ENCODE measurements around the gene SYT2.
A peak's percentile ranks its signal among the peaks of the same experiment; 100 is the strongest.

Gene SYT2

DNA sequence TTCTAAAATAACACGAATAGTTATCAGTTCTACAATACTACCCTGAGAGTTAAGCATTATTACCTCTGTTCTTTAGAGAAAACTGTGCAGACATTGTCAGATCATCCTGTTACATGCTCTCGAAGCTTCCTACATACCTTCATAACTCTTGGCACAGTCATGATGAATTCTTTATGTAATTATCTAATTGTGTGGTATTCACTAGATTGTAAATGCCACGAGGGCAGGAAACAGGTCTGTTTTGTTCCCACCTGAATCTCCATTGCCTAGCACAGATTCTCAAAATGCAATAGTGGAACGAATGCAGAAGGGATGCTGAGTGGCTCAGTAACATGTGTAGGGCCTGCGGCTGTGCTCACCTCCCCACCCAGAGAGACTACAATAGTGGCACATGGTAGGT lies 3.4 kb downstream of the SYT2 start:
- Histone ChIP-seq H3K27ac (ENCODE audit: insufficient read depth, low read length, poor library complexity, severe bottlenecking) (no peak overlapping the region), H3K9me3 (ENCODE audit: control insufficient read depth, low read length) (no peaks in the 10 kb centered on the region), H3K4me1 (ENCODE audit: control insufficient read depth, insufficient read depth, low read length, poor library complexity, severe bottlenecking) (peaks cover 4% of the 10 kb centered on the region), H3K36me3 (ENCODE audit: control insufficient read depth, insufficient read depth, low read length) (no peaks in the 10 kb centered on the region), H3K27me3 (replicated peaks; ENCODE audit: control insufficient read depth, insufficient read depth, low read length, poor library complexity, severe bottlenecking) (peaks cover 27% of the 10 kb centered on the region), H3K4me3 (ENCODE audit: insufficient read depth, low read depth, low read length, poor library complexity, severe bottlenecking) (no peak overlapping the region)
- DNase-seq: no peak

- Histone ChIP-seq H3K4me3 (ENCODE audit: insufficient read depth, low read depth, low read length, poor library complexity, severe bottlenecking) (no peak overlapping the region), H3K36me3 (ENCODE audit: control insufficient read depth, insufficient read depth, low read length) (no peaks in the 10 kb centered on the region), H3K4me1 (ENCODE audit: control insufficient read depth, insufficient read depth, low read length, poor library complexity, severe bottlenecking) (no peaks in the 10 kb centered on the region), H3K27ac (ENCODE audit: insufficient read depth, low read length, poor library complexity, severe bottlenecking) (no peak overlapping the region), H3K9me3 (ENCODE audit: control insufficient read depth, low read length) (no peaks in the 10 kb centered on the region), H3K27me3 (replicated peaks; ENCODE audit: control insufficient read depth, insufficient read depth, low read length, poor library complexity, severe bottlenecking) (peaks cover 10% of the 10 kb centered on the region)
- DNase-seq: no peak
Measured at GRCh38 chr1:202704601-202705000, 5.7 kb downstream of the SYT2 start.

DNA sequence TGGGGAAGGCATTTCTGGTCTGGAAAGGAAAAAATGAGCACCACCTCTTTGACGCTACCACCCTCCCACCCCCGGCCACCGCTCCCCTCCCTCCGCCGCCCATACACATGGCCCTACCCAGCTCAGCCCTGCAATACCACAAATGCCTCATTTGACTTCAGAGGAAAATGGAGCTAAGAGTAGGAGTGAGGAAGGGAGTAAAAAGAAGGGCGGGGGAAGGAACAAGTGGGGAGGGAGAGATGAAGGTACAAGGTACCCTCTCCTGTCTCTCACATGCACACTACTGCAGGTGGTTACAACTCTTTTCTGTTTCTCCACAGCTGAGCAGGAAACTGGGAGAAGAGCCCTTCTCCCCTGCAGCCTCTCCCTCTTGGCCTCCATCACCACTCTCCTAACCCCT lies 7.1 kb downstream of the SYT2 start:
- Histone ChIP-seq H3K4me1 (ENCODE audit: control insufficient read depth, insufficient read depth, low read length, poor library complexity, severe bottlenecking) (no peaks in the 10 kb centered on the region), H3K27me3 (replicated peaks; ENCODE audit: control insufficient read depth, insufficient read depth, low read length, poor library complexity, severe bottlenecking) (no peaks in the 10 kb centered on the region), H3K4me3 (ENCODE audit: insufficient read depth, low read depth, low read length, poor library complexity, severe bottlenecking) (no peak overlapping the region), H3K27ac (ENCODE audit: insufficient read depth, low read length, poor library complexity, severe bottlenecking) (no peak overlapping the region), H3K36me3 (ENCODE audit: control insufficient read depth, insufficient read depth, low read length) (no peaks in the 10 kb centered on the region), H3K9me3 (ENCODE audit: control insufficient read depth, low read length) (no peaks in the 10 kb centered on the region)
- DNase-seq: no peak

DNA sequence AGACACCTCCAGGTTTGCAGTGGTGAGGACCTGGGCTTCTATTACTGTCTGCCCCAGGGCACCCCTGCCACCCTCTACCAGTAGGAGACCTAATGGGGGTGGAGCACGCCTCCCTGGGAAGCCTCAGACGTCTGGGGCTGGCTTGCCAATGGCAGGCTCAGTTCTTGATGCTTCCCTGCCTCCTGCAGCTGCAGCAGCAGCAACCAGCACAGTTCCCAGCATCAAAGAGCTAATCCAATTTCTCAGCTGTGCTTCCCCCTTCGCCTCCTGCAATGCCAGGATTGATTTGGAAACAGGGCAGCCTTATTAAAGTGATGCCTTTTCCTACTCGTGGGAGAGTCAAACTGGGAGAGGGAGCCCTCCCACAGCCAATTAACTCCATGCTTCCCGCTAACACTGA lies 8.2 kb downstream of the SYT2 start:
- Histone ChIP-seq H3K36me3 (ENCODE audit: control insufficient read depth, insufficient read depth, low read length) (no peaks in the 10 kb centered on the region), H3K9me3 (ENCODE audit: control insufficient read depth, low read length) (no peaks in the 10 kb centered on the region), H3K4me3 (ENCODE audit: insufficient read depth, low read depth, low read length, poor library complexity, severe bottlenecking) (no peak overlapping the region), H3K4me1 (ENCODE audit: control insufficient read depth, insufficient read depth, low read length, poor library complexity, severe bottlenecking) (no peaks in the 10 kb centered on the region), H3K27ac (ENCODE audit: insufficient read depth, low read length, poor library complexity, severe bottlenecking) (no peak overlapping the region), H3K27me3 (replicated peaks; ENCODE audit: control insufficient read depth, insufficient read depth, low read length, poor library complexity, severe bottlenecking) (peaks cover 2% of the 10 kb centered on the region)
- DNase-seq: no peak

DNA sequence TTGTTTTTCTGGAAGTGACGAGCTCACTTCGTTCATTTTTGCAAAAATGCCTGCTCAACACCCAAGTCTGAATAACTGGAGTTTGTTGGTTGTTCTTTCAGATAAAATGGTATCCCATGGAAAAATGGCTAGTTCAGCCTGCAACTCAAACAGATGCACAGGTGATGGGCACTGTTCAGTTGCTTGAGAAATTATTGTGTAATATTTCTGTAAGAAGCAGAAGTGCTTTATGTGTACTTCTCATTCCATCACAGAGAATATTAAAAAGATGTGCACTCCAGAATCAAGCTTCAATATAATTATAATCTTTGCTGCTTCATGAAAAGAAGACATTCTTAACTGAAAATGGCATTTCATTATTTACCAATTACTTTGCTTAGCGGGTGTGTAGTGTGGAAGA lies 9.1 kb downstream of the SYT2 start:
- Histone ChIP-seq H3K27me3 (replicated peaks; ENCODE audit: control insufficient read depth, insufficient read depth, low read length, poor library complexity, severe bottlenecking) (peaks cover 4% of the 10 kb centered on the region), H3K4me1 (ENCODE audit: control insufficient read depth, insufficient read depth, low read length, poor library complexity, severe bottlenecking) (no peaks in the 10 kb centered on the region), H3K36me3 (ENCODE audit: control insufficient read depth, insufficient read depth, low read length) (no peaks in the 10 kb centered on the region)

GRCh38 chr1:202700061-202700460 lies 10.2 kb downstream of the SYT2 start:
- no peak for DNase-seq
- Histone ChIP-seq H3K27me3 (replicated peaks; ENCODE audit: control insufficient read depth, insufficient read depth, low read length, poor library complexity, severe bottlenecking) (peaks cover 4% of the 10 kb centered on the region), H3K27ac (ENCODE audit: insufficient read depth, low read length, poor library complexity, severe bottlenecking) (no peak overlapping the region)

More for the DNA sequence above, 9.1 kb downstream of the SYT2 start:
- no peak overlapping the region for H3K27ac ChIP-seq (ENCODE audit: insufficient read depth, low read length, poor library complexity, severe bottlenecking)
- DNase-seq: no peak
- H3K4me3 ChIP-seq (ENCODE audit: insufficient read depth, low read depth, low read length, poor library complexity, severe bottlenecking): no peak overlapping the region
- H3K9me3 ChIP-seq (ENCODE audit: control insufficient read depth, low read length): no peaks in the 10 kb centered on the region

DNA sequence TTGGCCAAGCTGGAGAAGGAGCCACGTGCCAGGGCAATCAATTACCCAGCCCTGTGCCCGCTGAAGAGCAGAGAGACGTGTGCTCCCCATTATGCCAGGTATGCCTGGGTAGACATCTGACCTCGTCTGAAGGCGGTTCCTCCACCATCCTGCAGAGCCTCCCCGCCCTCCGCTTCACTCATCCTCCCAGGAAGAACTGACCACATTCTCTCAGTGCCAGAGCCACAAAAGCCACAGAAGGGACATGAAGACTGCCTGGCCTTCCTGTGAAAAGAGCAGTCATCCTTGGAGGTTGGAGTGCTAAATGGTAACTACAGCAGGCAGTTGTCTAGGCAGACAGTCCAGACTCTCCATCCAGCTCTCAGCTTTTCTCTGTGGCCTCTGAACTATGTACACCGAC lies 12.0 kb downstream of the SYT2 start:
- Histone ChIP-seq H3K27ac (ENCODE audit: insufficient read depth, low read length, poor library complexity, severe bottlenecking) (no peak overlapping the region), H3K4me3 (ENCODE audit: insufficient read depth, low read depth, low read length, poor library complexity, severe bottlenecking) (no peak overlapping the region), H3K4me1 (ENCODE audit: control insufficient read depth, insufficient read depth, low read length, poor library complexity, severe bottlenecking) (no peaks in the 10 kb centered on the region), H3K36me3 (ENCODE audit: control insufficient read depth, insufficient read depth, low read length) (no peaks in the 10 kb centered on the region), H3K9me3 (ENCODE audit: control insufficient read depth, low read length) (no peaks in the 10 kb centered on the region), H3K27me3 (replicated peaks; ENCODE audit: control insufficient read depth, insufficient read depth, low read length, poor library complexity, severe bottlenecking) (peaks cover 4% of the 10 kb centered on the region)
- DNase-seq: no peak

More at GRCh38 chr1:202700061-202700460, 10.2 kb downstream of the SYT2 start:
- H3K4me3 ChIP-seq (ENCODE audit: insufficient read depth, low read depth, low read length, poor library complexity, severe bottlenecking): no peak overlapping the region
- no peaks in the 10 kb centered on the region for H3K9me3 ChIP-seq (ENCODE audit: control insufficient read depth, low read length)
- no peaks in the 10 kb centered on the region for H3K36me3 ChIP-seq (ENCODE audit: control insufficient read depth, insufficient read depth, low read length)
- H3K4me1 ChIP-seq (ENCODE audit: control insufficient read depth, insufficient read depth, low read length, poor library complexity, severe bottlenecking): no peaks in the 10 kb centered on the region

DNA sequence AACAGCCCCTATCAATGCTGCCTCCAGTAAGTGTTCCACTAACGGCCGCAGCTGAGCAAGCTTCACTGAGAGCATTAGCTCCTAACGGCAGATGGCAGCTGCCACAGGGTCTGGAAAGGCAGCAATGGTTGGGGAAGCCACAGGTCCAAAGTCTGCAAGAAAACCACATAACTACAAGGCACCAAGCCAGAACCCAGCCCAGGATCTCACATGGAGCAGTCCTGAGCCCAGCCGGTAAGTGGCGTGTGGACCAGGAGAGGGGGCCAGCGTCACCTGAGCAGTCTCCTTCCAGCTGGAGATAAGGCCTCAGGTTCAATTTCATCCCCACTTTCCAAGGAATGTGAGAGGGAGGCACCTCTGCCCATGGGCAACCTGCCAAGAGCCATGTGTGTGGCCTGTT lies 13.2 kb downstream of the SYT2 start:
- Histone ChIP-seq H3K27ac (ENCODE audit: insufficient read depth, low read length, poor library complexity, severe bottlenecking) (no peak overlapping the region), H3K36me3 (ENCODE audit: control insufficient read depth, insufficient read depth, low read length) (no peaks in the 10 kb centered on the region), H3K4me3 (ENCODE audit: insufficient read depth, low read depth, low read length, poor library complexity, severe bottlenecking) (no peak overlapping the region), H3K9me3 (ENCODE audit: control insufficient read depth, low read length) (no peaks in the 10 kb centered on the region), H3K27me3 (replicated peaks; ENCODE audit: control insufficient read depth, insufficient read depth, low read length, poor library complexity, severe bottlenecking) (peaks cover 4% of the 10 kb centered on the region), H3K4me1 (ENCODE audit: control insufficient read depth, insufficient read depth, low read length, poor library complexity, severe bottlenecking) (no peaks in the 10 kb centered on the region)
- DNase-seq: no peak

DNA sequence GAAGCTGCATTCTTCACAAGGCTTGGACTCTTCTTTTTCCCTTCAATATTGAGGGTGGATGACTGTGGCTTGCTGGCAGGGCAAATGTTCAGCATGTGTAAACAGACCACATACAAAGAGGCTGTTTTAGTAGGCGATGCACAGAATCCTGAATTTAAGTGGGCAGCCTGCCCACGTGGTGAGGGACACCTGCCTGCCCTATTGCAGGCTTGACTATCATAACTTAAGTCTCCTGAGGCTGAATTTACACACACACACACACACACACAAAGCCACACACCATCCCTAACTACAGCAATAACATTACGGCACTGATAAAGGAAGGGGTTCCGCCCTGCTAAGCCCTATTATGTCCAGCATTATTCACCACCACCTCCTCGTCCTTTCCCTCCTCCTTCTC lies 15.9 kb downstream of the SYT2 start:
- Histone ChIP-seq H3K9me3 (ENCODE audit: control insufficient read depth, low read length) (no peaks in the 10 kb centered on the region), H3K4me3 (ENCODE audit: insufficient read depth, low read depth, low read length, poor library complexity, severe bottlenecking) (no peak overlapping the region), H3K36me3 (ENCODE audit: control insufficient read depth, insufficient read depth, low read length) (no peaks in the 10 kb centered on the region), H3K27ac (ENCODE audit: insufficient read depth, low read length, poor library complexity, severe bottlenecking) (no peak overlapping the region), H3K4me1 (ENCODE audit: control insufficient read depth, insufficient read depth, low read length, poor library complexity, severe bottlenecking) (no peaks in the 10 kb centered on the region), H3K27me3 (replicated peaks; ENCODE audit: control insufficient read depth, insufficient read depth, low read length, poor library complexity, severe bottlenecking) (peaks cover 4% of the 10 kb centered on the region)
- no peak for DNase-seq

GRCh38 chr1:202692959-202693555 lies 17.2 kb downstream of the SYT2 start:
- Histone ChIP-seq H3K4me1 (ENCODE audit: control insufficient read depth, insufficient read depth, low read length, poor library complexity, severe bottlenecking) (no peaks in the 10 kb centered on the region), H3K27me3 (replicated peaks; ENCODE audit: control insufficient read depth, insufficient read depth, low read length, poor library complexity, severe bottlenecking) (peaks cover 7% of the 10 kb centered on the region)

More at GRCh38 chr1:202692959-202693555, 17.2 kb downstream of the SYT2 start:
- no peak overlapping the region for H3K4me3 ChIP-seq (ENCODE audit: insufficient read depth, low read depth, low read length, poor library complexity, severe bottlenecking)
- peak; percentile 18 to 29 (median 19) for DNase-seq
- H3K27ac ChIP-seq (ENCODE audit: insufficient read depth, low read length, poor library complexity, severe bottlenecking): no peak overlapping the region
- no peaks in the 10 kb centered on the region for H3K9me3 ChIP-seq (ENCODE audit: control insufficient read depth, low read length)
- H3K36me3 ChIP-seq (ENCODE audit: control insufficient read depth, insufficient read depth, low read length): no peaks in the 10 kb centered on the region
